HCT116 (cell line): Measurements from ENCODE around the gene MRPS23. TPM values are rescaled to one million over a fixed set of nuclear protein-coding genes. Genes with fewer than 3 reads are reported as not detected.

ENCODE experiments used
- ATAC-seq: fragments of 200-7000 bp; cut with Tn5 transposase; 2 replicates; pipeline ENCODE4 v1.9.1; 2020; ENCODE audit warnings: mild to moderate bottlenecking, moderate library complexity
- BruUV-seq: library from RNA; stranded (reverse); fragments of 400-500 nt; replicated peaks from 2 replicates; lab custom pipeline; 2021; lab: Mats Ljungman, UMichigan
- CTCF ChIA-PET: fragments of 300-600 bp; sonication (Branson Sonifier 250); formaldehyde crosslinking; loops from one replicate; lab custom pipeline; 2021; ENCODE audit warnings: antibody characterized with exemption; lab: Charles Lee
- POLR2A ChIA-PET: fragments of 300-600, 350-600 bp; sonication (Branson Sonifier 250); formaldehyde crosslinking; loops from one replicate; lab custom pipeline; 2021; ENCODE audit warnings: antibody characterized with exemption; lab: Charles Lee
- RAD21 ChIA-PET, 2 experiments: fragments of 300-600 bp; sonication (Branson Sonifier 250); formaldehyde crosslinking; loops; one replicate each; lab custom pipeline; 2023; ENCODE audit warnings: low total read pairs in 2 of 2; ENCODE audit not compliant: uncharacterized antibody in 2 of 2, unreplicated experiment in 2 of 2, low non-redundant PET in 1 of 2; lab: Charles Lee
- DNase-seq: peaks from one replicate; pipeline ENCODE4 v3.0.0-alpha.2; 2010; ENCODE audit warnings: low read depth, low spot score
- H2AFZ ChIP-seq: fragments of 200-600 bp; shearing (Covaris generic), sonication (generic); 2 replicates; pipeline ENCODE4 v1.6.1; 2017; ENCODE audit warnings: low read depth, mixed run types, mixed read lengths, antibody characterized with exemption, low read length; ENCODE audit not compliant: poor library complexity, severe bottlenecking
- H3K27ac ChIP-seq: 2 replicates; pipeline ENCODE4 v1.5.1; 2012; ENCODE audit warnings: low read depth, low read length
- H3K27me3 ChIP-seq: fragments of 200-600 bp; sonication (generic); 2 replicates; pipeline ENCODE4 v1.6.1; 2016; ENCODE audit warnings: mixed run types, low read length, mixed read lengths; ENCODE audit not compliant: insufficient read depth
- H3K36me3 ChIP-seq, 2 experiments: fragments of 200-500 bp in 1 of 2; fragments of 200-600 bp in 1 of 2; sonication (Bioruptor generic) in 1 of 2; sonication (generic) in 1 of 2; 2 replicates each; pipeline versions ENCODE4 v1.5.1 to v1.6.1; 2014 to 2016; ENCODE audit warnings: low read length in 2 of 2, inconsistent platforms in 1 of 2, mixed read lengths in 1 of 2, mixed run types in 1 of 2; ENCODE audit not compliant: insufficient read depth in 2 of 2, control insufficient read depth in 1 of 2
- H3K4me1 ChIP-seq, 2 experiments: fragments of 200-600 bp in 1 of 2; sonication (generic) in 1 of 2; 2 replicates each; pipeline versions ENCODE4 v1.5.1 to v1.6.1; 2012 to 2017; ENCODE audit warnings: low read length in 2 of 2, inconsistent platforms in 1 of 2, mild to moderate bottlenecking in 1 of 2, mixed read lengths in 1 of 2, mixed run types in 1 of 2, moderate library complexity in 1 of 2; ENCODE audit not compliant: insufficient read depth in 2 of 2, control insufficient read depth in 1 of 2
- H3K4me2 ChIP-seq: fragments of 200-600 bp; sonication (generic); 2 replicates; pipeline ENCODE4 v1.6.1; 2017; ENCODE audit warnings: mixed run types, low read length, mixed read lengths
- H3K4me3 ChIP-seq, 2 experiments: fragments of 200-600 bp in 1 of 2; sonication (generic) in 1 of 2; replicated peaks in 1 of 2; 2 replicates each; pipeline ENCODE4 v1.5.1; 2011 to 2016; ENCODE audit warnings: low read length in 2 of 2, control low read depth in 1 of 2, low read depth in 1 of 2, mild to moderate bottlenecking in 1 of 2, mixed read lengths in 1 of 2, mixed run types in 1 of 2
- H3K79me2 ChIP-seq: fragments of 200-600 bp; sonication (generic); 2 replicates; pipeline ENCODE4 v1.6.1; 2017; ENCODE audit warnings: mild to moderate bottlenecking, mixed run types, low read length, moderate library complexity, mixed read lengths; ENCODE audit not compliant: insufficient read depth
- H3K9ac ChIP-seq: fragments of 200-600 bp; sonication (generic); 2 replicates; pipeline ENCODE4 v1.6.1; 2016; ENCODE audit warnings: low read length, mixed read lengths
- H3K9me2 ChIP-seq: fragments of 200-600 bp; sonication (generic), shearing (Covaris generic); 2 replicates; pipeline ENCODE4 v1.6.1; 2017; ENCODE audit warnings: mixed run types, mild to moderate bottlenecking, moderate library complexity; ENCODE audit not compliant: insufficient read depth
- H3K9me3 ChIP-seq, 2 experiments: fragments of 200-500 bp in 1 of 2; fragments of 200-600 bp in 1 of 2; sonication (Bioruptor generic) in 1 of 2; sonication (generic) in 1 of 2; 2 replicates each; pipeline ENCODE4 v1.6.1; 2014 to 2017; ENCODE audit warnings: low read length in 2 of 2, mixed read lengths in 2 of 2, inconsistent platforms in 1 of 2, low read depth in 1 of 2, mild to moderate bottlenecking in 1 of 2, mixed run types in 1 of 2, moderate library complexity in 1 of 2; ENCODE audit not compliant: control insufficient read depth in 1 of 2, insufficient read depth in 1 of 2
- H4K20me1 ChIP-seq: fragments of 200-600 bp; sonication (generic), shearing (Covaris generic); 2 replicates; pipeline ENCODE4 v1.6.1; 2017; ENCODE audit warnings: mixed run types, mild to moderate bottlenecking, moderate library complexity; ENCODE audit not compliant: insufficient read depth
- ATF3 ChIP-seq: IDR thresholded peaks from 2 replicates; pipeline ENCODE4 v1.6.1; 2012
- CEBPB ChIP-seq: IDR thresholded peaks from 2 replicates; pipeline ENCODE4 v1.6.1; 2012; ENCODE audit warnings: low read depth
- EGR1 ChIP-seq: IDR thresholded peaks from 2 replicates; pipeline ENCODE4 v1.6.1; 2012; ENCODE audit warnings: low read depth
- ELF1 ChIP-seq: IDR thresholded peaks from 2 replicates; pipeline ENCODE4 v1.6.1; 2012; ENCODE audit warnings: low read depth, borderline replicate concordance
- EZH2 ChIP-seq: fragments of 200-600 bp; sonication (generic); IDR thresholded peaks from 2 replicates; pipeline ENCODE4 v1.6.1; 2017; ENCODE audit warnings: antibody characterized with exemption, mixed run types
- EZH2phosphoT487 ChIP-seq: fragments of 200-600 bp; IDR thresholded peaks from 2 replicates; pipeline ENCODE4 v1.6.1; 2018; ENCODE audit warnings: antibody characterized with exemption, borderline replicate concordance
- RAD21 ChIP-seq: IDR thresholded peaks from 2 replicates; pipeline ENCODE4 v1.6.1; 2012; ENCODE audit warnings: low read depth, mild to moderate bottlenecking
- REST ChIP-seq: IDR thresholded peaks from 2 replicates; pipeline ENCODE4 v1.6.1; 2012; ENCODE audit warnings: low read depth
- SP1 ChIP-seq: IDR thresholded peaks from 2 replicates; pipeline ENCODE4 v1.6.1; 2012; ENCODE audit warnings: low read depth
- ZBTB33 ChIP-seq: IDR thresholded peaks from 2 replicates; pipeline ENCODE4 v1.6.1; 2011; ENCODE audit warnings: mild to moderate bottlenecking, low read length, moderate library complexity; ENCODE audit not compliant: insufficient replicate concordance; ENCODE audit errors: extremely low read depth
- ZFX ChIP-seq: fragments of 450-650 bp; IDR thresholded peaks from 2 replicates; pipeline ENCODE4 v1.6.1; 2017
- ZNF274 ChIP-seq: fragments of 200-500 bp; sonication (Bioruptor generic); IDR thresholded peaks from 2 replicates; pipeline ENCODE4 v1.6.1; 2014; ENCODE audit warnings: mild to moderate bottlenecking, low read depth, low read length, inconsistent platforms
- intact Hi-C: fragments of 100-400 bp; cut with micrococcal nuclease; formaldehyde crosslinking; loops from 2 replicates; pipeline ENCODE4 v1.10.0; 2022
- total RNA-seq: library from RNA; stranded (reverse); gene quantifications from one replicate; pipeline ENCODE4 v1.2.1, GENCODE V29; 2021; ENCODE audit not compliant: unreplicated experiment

MRPS23 gene
- total RNA-seq, 1 experiment from 2014 or later, result 109 TPM

GRCh38 chr17:57874058-57874419 is 24.2 kb upstream of the MRPS23 start:
- no peak for ATAC-seq
- H3K36me3 ChIP-seq, result peaks cover 2 to 41% of the 10 kb centered on the region in 2 experiments; a peak in 2 of 4 replicates
- no peak overlapping the region for H2AFZ ChIP-seq
- H3K9me2 ChIP-seq, result no peaks in the 10 kb centered on the region
- RAD21 ChIA-PET, result interaction anchor here in 1 of 2 experiments (0.6 to 1.9 kb wide), 3 partner anchors 13 to 217 kb away, joined by 3 to 6 read pairs (median 3); no protein-coding TSS in a partner anchor
- BruUV-seq, result no TSS peak
- CTCF ChIA-PET, result interaction anchor here (1.3 to 4.3 kb wide), 4 partner anchors 15 to 127 kb away, joined by 3 to 28 read pairs (median 7); no protein-coding TSS in a partner anchor
- no peak for DNase-seq
- H4K20me1 ChIP-seq, result no peaks in the 10 kb centered on the region
- H3K4me3 ChIP-seq, result no peak overlapping the region
- H3K79me2 ChIP-seq, result peaks cover 4% of the 10 kb centered on the region; the same call in 1 of the 2 replicates
- no peaks in the 10 kb centered on the region for H3K9me3 ChIP-seq
- POLR2A ChIA-PET, result interaction anchor here (1.1 kb wide), 1 partner anchor 125 kb away, joined by 3 read pairs; no protein-coding TSS in a partner anchor
- H3K27ac ChIP-seq, result peak overlapping the region; percentile 1; the same call in 1 of the 2 replicates
- no peak for TF ChIP-seq ZBTB33
- TF ChIP-seq SP1, result no peak
- TF ChIP-seq ZFX, result no peak
- no peak for TF ChIP-seq ATF3
- TF ChIP-seq RAD21, result no peak
- no peak for TF ChIP-seq EGR1
- TF ChIP-seq ZNF274, result no peak
- TF ChIP-seq REST, result no peak
- no peak for TF ChIP-seq EZH2
- no peak for TF ChIP-seq ELF1
- no peak for TF ChIP-seq CEBPB
- TF ChIP-seq EZH2phosphoT487, result no peak
- TF ChIP-seq, all 23 proteins: peak for 0
- Histone ChIP-seq H3K4me1 (peaks cover 71 to 98% of the 10 kb centered on the region in 2 experiments), H3K27me3 (no peaks in the 10 kb centered on the region), H3K4me2 (0 out of 2 replicates have a peak overlapping the region, but pooled peaks have one; percentile 86), H3K9ac (peak overlapping the region; percentile 72)
- intact Hi-C loops, result no loop called here
